ENCODE data around the gene COX14. TPM values are rescaled to one million over a fixed set of nuclear protein-coding genes. Genes with fewer than 3 reads are reported as not detected.
"Not testable (repeated sequence)": the region's sequence is repeated elsewhere in the genome, so short reads cannot be mapped to it uniquely, and the experiment has no call there.

The COX14 gene
- total RNA-seq, 1 donor from 2014 or later = 11.0 TPM

DNA sequence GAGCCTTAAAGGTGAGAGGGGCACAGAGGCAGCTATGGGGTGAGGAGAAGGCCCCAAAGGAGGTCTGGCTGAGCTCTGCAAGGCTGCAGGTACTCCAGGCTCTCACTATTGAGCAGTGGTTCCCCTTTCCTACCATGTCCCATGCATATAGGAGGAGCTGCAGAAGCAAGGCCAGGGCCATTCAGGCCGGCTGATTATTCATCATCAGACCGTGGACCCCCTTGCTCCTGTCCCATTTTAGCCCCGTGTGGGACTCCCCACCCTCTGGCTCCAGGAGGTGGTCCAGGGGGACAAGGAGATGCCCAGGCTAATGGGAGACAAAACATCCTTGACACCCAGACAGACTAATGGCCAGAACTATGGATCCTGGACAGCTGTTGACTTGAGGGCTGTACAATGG is 5.1 kb upstream of the COX14 start:
- no peak for FAIRE-seq

DNA sequence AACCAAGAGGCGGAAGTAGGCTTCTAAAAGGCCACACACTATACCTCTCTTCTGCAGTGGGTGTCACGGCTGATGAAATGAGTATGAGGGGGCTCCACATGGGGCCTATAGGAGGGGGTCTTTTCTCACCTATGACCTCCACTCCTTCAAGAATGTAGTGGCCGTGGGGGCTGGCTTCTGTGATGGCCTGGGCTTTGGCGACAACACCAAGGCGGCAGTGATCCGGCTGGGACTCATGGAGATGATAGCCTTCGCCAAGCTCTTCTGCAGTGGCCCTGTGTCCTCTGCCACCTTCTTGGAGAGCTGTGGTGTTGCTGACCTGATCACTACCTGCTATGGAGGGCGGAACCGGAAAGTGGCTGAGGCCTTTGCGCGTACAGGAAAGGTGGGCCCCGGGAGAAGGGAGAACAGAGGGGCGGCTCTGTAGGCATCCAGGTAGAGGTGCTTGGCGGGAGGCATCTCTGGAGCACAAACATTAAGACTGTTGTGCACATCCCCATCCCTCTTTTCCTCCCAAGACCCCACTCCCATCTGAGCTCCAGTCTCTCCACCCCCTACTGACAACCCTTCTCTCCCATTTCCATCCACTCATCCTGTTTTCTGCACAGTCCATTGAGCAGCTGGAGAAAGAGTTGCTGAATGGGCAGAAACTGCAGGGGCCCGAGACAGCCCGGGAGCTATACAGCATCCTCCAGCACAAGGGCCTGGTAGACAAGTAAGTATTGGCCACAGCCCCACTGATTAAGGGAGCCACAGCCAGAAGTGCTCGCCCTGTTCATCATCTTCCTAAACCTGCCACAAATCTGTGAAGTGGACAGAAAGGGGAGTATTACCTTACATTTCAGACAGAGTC is 4.4 kb upstream of the COX14 start:
- DNase-seq (ENCODE audit: low spot score in 2 of 2) (no peak), FAIRE-seq (no peak)

More for the DNA sequence above, 5.1 kb upstream of the COX14 start:
- DNase-seq (ENCODE audit: low spot score in 2 of 2) = no peak

DNA sequence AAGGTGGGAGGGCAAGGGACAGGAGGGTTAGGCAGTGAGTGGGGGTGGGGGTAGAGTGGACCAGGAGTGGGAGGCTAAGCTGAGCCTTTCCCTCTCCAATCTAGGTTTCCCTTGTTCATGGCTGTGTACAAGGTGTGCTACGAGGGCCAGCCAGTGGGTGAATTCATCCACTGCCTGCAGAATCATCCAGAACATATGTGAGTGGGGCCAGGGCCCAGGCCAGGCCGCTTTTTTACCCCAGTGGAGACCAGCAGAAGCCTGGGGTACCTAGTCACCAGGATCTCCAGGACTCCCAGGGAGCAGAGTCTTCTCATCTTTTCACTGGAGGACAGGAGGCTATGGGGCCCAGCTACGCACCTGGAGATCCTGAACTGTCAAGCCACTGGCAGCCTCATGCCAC is 2.7 kb upstream of the COX14 start:
- FAIRE-seq (no peak), DNase-seq (ENCODE audit: low spot score in 2 of 2) (no peak)

DNA sequence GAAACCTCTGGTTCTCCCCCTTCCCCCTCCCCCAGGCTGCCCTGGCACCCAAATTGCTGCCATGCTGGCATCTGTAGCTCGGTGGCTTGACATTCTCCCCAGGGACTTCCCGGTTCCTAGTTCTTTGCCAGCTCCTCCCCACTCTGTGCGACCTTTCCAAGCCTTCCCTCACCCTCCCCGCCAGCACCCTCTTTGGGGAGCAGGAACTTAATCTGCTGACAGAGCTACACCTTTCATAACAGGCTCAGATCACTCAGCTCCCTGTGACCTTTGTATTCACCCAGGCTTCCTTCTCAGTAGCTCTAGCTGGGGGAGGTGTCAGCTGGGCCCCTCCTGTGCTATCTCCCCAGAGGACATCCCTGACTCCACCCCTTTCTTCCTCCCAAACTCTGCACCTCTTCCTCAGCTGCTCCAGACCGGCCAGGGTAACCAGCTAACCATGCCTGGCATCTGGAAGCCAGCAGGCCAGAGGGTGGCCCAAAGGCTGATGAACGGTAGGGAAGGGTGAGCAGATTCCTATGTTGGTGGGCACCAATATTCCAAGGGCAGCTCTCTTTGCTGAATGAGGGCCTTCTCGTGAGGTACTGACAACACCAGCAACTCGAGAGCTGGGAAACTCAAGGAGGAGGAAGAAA is 1.8 kb upstream of the COX14 start:
- DNase-seq (ENCODE audit: low spot score in 2 of 2) = no peak
- no peak for FAIRE-seq

DNA sequence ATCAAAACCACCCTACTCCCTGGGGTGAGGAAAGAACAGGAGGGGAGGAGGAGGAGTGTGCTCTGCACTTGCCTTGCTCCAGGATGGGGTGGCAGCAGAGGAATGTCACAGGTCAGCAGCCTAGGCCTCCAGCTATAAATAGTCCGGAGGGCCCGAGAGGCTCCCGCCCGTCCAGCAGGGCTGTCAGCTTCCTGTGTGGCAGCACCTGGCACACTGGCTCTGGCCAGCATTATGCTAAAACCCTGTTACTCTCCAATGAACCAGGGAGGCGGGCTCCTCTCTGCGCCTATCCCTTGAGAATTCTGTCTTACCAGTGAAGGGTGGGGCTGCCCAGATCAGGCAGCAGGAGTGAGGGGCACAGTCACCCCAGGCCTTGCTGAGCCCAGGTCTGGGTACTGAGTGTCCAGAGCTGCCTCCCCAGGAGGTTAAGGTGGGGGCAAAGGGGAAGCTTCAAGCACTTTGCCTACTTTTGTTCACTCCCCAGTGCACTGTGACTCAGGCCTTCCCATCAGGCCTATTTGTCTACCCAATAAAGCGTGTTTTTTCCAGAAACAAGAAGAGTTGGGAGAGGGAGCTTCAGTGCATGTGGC is 1.2 kb upstream of the COX14 start:
- DNase-seq (ENCODE audit: low spot score in 2 of 2) = no peak
- FAIRE-seq = no peak

DNA sequence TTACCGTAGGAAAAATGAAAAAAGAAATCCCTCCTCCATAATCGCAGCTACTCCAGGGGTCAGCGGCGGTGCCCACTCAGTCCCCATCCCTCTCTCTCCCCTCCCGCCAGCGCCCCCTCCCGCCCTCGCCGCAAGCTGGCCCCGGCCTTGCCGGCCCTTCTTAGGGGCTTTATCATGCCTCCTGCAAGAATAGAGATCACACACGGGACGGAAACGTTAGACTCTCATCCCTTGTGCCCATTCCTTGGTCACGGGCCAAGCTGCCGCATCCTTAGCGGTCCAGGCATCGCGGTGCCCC is 692 bp upstream of the COX14 start:
- DNase-seq (ENCODE audit: low spot score in 2 of 2) = no peak
- no peak for FAIRE-seq

DNA sequence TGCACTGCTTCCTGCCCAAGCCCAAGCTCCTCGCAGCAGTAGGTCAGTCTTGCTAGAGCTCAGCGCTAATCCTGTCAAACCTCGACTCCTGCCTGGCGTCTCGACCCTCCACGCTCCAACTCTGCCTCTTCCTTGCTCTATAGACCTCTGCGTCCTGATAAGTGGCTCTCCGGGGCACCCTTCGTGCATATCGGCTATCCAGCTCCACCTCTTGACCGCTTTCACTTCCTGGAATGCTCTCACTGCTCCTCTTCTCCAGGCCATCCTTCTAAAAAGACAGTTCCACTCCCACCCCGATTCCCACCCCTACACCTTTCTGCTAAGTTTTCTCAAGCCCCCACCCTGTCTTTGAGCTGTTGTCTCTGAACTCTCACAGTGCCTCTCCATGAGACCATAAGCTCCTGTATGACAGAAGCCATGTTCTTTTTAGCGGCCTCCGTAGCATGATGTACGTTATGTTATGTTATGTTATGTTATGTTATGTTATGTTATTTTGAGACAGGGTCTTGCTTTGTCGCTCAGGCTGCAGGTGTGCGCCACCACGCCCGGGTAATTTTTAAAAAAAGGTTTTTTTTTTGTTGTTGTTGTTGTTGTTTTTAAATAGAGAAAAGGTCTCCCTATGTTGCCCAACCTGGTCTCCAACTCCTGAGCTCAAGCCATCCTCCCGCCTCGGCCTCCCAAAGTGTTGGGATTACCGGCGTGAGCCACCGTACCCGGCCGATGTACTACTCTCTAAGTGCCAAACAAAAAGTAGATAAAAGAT is 601 bp downstream of the COX14 start:
- FAIRE-seq (no peak), DNase-seq (ENCODE audit: low spot score in 2 of 2) (peak in 1 of 2 donors; percentile 43)

DNA sequence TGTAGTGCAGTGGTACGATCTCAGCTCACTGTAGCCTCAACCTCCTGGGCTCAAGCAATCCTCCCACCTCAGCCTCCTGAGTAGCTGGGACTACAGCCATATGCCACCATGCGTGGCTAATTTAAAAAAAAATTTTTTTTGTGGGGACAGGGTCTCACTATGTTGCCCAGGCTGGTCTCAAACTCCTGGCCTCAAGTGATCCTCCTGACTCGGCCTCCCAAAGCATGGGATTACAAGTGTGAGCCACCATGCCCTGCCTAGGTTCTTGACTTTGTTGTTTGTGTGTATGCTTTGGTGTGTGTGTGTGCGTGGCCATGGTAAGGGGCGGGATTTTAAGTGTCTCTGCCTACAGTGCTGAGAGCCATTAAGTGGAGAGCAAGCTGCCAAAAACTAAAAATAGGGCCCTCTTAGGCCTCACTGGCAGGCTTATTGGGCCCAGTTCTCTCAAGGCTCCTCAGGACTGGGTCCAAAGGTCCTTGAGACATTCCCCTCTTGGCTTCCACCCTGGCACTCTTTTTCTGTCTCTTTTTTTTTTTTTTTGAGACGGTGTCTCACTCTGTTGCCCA is 5.1 kb downstream of the COX14 start:
- FAIRE-seq = no peak
- no peak for DNase-seq (ENCODE audit: low spot score in 2 of 2)

DNA sequence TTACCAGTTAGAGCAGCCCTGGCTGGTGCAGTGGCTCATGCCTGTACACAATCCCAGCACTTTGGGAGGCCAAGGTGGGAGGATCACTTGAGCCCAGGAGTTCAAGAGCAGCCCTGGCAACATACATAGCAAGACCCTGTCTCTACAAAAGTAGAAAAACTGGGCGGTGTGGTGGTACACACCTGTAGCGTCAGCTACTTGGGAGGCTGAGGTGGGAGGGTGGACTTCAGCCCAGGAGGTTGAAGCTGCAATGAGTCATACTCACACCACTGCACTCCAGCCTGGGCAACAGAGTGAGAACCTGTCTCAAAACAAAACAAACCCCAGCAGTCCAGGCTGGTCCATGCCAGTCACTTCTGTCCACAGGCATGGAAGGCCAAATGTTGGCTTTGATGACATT is 7.4 kb downstream of the COX14 start:
- DNase-seq (ENCODE audit: low spot score in 2 of 2) = no peak
- no peak for FAIRE-seq

DNA sequence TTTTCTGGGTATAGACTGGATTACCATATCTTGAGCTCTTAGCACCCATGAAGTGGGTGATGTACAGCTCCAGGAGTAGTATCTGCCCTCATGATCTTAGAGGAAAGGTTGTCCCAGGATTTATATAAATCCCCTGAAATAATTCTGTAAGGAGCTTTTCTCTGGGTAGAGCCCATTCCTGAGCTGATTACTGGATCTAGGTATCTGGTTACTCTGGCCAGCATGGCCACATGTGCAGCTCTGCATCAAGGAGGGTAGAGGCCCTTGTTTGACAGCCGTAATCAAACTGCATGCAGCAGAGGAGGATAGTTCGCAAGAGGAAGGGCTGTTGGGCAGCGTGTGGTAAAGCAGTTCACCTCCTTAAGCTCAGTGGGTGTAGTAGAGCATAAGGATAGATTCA is 8.5 kb downstream of the COX14 start:
- FAIRE-seq (no peak), DNase-seq (ENCODE audit: low spot score in 2 of 2) (no peak)

DNA sequence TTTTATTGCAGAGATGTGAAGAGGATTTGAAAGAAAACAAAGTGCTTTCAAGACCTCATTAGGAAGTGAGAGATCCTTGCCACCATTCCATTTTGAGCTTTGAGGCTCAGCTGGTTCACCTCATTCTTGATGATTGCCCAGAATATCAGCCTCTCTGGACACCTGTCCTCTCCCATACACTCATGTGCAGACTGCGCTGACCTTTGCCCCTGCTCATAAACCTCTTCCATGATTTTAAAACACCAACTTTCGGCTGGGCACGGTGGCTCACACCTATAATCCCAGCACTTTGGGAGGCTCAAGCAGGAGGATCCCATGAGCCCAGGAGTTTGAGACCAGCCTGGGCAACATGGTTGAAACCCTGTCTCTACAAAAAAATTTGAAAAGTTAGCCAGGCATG is 8.9 kb downstream of the COX14 start:
- FAIRE-seq = no peak
- no peak for DNase-seq (ENCODE audit: low spot score in 2 of 2)

DNA sequence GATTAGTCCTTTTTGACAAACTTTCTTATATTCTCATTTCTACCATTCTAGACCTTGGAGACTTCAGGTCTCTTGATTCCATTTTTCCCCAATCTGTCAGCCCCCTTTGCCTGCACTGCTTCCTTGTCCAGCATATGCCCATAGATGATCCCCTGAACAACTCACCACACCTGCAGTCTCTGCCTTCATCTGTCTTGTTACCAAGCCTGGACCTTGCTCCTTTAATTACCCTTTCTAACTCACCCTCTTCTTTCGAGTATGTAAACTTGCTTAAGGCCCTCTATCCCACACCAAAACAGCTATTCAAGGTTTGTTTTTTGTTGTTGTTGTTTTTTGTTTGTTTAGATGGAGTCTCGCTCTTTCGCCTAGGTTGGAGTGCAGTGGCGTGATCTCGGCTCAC is 9.6 kb downstream of the COX14 start:
- DNase-seq (ENCODE audit: low spot score in 2 of 2) = no peak
- no peak for FAIRE-seq

DNA sequence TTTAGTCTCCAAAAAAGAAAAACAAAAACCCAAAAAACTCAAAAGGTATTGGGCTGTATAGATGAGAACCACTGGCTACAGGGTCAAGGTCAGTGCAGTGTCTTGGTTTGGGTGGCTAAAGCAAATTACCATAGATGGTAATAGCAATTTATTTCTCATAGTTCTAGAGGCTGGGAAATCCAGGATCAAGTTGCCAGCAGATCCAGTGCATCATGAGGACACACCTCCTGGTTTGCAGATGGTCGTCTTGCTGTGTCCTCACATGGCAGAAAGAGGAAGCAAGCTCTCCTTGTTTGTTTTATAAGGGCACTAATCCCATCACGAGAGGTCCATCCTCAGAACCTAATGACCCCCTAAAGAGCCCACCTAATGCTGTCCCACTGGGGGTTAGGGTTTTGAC is 11.2 kb downstream of the COX14 start:
- FAIRE-seq = no peak
- no peak for DNase-seq (ENCODE audit: low spot score in 2 of 2)

DNA sequence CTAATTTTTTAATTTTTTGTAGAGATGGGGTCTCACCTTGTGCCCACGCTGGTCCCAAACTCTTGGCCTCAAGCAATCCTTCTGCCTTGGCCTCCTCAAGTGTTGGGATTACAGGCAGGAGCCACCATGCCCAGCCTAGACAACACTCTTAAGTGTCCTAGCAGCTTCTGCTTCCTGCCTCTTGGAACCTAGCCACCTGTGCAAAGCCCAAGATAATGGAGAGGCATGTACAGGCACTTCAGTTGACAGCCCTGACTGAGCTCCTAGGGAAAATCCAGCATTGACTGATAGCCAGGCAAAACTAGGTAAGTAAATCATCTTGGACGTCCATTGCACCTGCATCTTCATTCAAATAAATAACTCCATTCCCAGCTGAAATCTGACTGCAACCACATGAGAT is 15.5 kb downstream of the COX14 start:
- FAIRE-seq (no peak), DNase-seq (ENCODE audit: low spot score in 2 of 2) (no peak)

DNA sequence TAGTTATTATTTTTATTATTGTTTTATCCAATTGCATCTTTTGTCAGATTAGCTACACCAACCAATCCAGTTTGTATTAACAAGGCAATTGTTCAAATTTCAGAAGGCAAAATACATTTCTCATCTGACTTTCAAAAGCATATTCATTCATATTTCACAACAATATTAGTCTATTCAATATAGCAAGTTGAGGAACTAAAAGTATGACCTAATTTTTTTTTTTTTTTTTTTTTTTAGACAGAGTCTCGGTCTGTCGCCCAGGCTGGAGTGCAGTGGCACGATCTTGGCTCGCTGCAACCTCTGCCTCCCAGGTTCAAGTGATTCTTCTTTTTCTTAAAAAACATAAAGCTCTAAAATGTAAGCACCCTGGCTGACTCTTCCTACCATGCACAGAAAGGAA is 17.3 kb downstream of the COX14 start:
- FAIRE-seq (no peak), DNase-seq (ENCODE audit: low spot score in 2 of 2) (no peak)

DNA sequence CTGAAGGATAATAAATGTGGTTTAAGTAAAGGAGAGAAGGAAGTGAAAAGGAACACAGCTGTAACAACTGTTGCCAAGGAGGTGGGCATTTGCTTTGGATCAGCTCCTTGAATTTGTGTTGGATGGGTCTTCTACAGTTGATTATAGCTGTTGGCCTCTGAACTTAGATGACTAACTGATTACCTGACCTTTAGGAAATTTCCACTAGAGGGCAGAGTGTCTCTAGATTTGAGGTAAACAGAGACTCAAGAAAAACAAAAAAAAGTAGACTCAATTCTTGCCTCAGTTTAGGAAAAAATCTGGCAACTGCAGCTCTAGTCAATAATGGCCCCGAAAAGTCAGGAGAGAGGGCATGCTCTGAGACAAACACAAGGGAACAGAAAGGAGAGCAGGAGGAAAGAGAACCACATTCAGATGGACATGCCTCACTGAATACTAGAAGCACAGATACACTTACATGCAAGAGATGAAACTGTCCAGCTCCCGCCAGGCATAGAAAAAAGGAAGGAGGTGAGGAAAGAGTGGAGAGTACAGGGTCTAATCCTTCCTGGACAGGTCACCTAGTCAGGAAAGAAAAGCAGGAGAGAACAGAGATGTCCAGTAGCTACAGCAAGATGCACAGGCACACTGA is 20.6 kb downstream of the COX14 start:
- DNase-seq (ENCODE audit: low spot score in 2 of 2) (no peak), FAIRE-seq (no peak)

DNA sequence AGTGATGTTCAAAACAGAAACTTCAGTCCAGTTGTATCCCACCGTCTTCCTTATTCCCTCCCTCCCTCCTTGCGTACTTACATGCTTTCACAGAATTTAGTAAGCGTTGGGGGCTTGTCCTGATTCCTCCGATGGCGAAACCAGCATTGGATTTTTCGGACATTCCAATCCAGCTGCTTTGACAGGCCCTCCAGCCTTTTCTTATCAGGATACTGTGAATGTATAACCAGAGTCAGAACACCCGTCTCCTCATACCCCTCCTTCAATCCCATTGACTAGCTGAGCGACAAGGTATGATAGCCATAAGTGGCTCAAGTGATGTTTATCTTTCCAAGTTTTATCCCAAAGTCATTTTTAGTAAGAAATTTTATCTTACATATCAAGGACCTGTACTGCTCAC is 31.0 kb downstream of the COX14 start:
- FAIRE-seq (no peak), DNase-seq (ENCODE audit: low spot score in 2 of 2) (no peak)

DNA sequence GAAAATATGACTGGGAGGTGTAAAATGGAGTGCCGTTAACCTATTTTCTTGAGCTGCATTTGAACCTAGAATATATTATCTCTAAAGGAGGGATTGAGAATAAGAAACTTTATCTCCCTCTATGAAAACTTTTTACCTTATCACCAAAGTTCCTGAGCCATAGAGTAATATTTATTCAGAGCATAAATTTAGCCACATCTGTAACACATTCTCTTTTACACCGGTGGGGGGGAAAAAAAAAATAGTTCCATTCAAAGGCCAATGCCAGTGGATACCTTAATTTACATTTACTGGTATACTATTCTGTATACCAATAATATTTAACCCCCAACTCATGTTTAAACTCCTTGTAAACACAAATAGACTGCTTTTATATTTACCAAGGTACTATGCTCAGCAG is 33.4 kb downstream of the COX14 start:
- FAIRE-seq (no peak), DNase-seq (ENCODE audit: low spot score in 2 of 2) (no peak)

DNA sequence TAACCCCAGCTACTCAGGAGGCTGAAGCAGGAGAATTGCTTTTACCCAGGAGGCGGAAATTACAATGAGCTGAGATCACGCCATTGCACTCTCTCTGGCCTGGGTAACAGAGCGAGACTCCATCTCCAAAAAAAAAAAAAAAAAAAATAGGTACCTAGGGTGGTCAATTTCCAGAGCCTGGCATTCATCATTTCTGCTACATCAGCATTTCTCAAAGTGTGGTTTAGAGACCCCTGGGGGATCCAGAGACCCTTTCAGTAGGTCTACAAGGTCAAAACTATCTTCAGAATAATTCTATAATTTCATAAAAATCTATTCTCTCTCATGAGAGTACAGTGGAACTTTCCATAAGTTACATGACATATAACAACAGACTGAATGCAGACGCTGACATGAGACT is 35.2 kb downstream of the COX14 start:
- DNase-seq (ENCODE audit: low spot score in 2 of 2) (no peak), FAIRE-seq (no peak)

DNA sequence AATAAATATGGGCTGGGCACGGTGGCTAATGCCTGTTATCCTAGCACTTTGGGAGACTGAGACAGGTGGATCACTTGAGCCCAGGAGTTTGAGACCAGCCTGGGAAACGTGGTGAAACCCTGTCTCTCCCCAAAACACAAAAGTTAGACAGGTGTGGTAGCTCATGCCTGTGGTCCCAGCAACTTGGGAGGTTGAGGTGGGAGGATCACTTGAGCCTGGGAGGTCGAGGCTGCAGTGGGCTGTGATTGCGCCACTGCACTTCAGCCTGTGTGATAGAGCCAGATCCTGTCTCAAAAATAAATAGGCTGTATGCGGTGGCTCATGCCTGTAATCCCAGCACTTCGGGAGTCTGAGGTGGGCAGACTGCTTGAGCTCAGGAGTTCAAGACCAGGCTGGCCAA is 36.0 kb downstream of the COX14 start:
- not testable (repeated sequence) for FAIRE-seq; DNase-seq (ENCODE audit: low spot score in 2 of 2)

DNA sequence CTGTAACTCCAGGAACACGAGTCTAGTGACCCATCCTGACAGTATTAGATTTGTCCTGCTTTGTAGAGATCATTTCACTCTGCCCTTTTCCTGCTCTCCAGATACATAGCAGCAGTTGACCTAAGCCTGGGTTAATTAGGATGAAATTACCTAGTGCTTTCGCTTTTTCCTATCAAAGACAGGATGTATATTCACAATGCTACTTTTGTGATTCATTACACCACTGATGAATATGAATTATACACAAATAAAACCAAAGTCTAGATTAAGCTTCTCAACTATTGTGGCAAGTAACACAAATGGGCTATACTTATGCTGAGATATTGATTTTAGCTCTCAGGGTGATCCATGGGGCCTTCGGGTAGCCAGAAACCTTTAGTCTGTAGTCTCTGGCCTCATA is 37.3 kb downstream of the COX14 start:
- DNase-seq (ENCODE audit: low spot score in 2 of 2) (no peak), FAIRE-seq (no peak)

Data from frontal cortex (tissue), 4 donors.